Testis (tissue), 2 donors: Measurements from ENCODE around the gene SMG7.

Experiments
- POLR2A ChIP-seq: fragments of 450-650 bp; IDR thresholded peaks from one replicate; pipeline ENCODE4 v1.6.1; 2017; ENCODE audit warnings: antibody characterized with exemption, mild to moderate bottlenecking, moderate library complexity
- TF ChIP-seq, protein P1 (sequence below), 3 experiments: fragments of 450-650 bp in 2 of 3; fragments of 200-600 bp in 1 of 3; sonication (generic) in 1 of 3; IDR thresholded peaks; one replicate each; pipeline ENCODE4 v1.5.1; 2016 to 2019; ENCODE audit warnings: antibody characterized with exemption in 3 of 3, mild to moderate bottlenecking in 2 of 3, moderate library complexity in 1 of 3

DNA sequence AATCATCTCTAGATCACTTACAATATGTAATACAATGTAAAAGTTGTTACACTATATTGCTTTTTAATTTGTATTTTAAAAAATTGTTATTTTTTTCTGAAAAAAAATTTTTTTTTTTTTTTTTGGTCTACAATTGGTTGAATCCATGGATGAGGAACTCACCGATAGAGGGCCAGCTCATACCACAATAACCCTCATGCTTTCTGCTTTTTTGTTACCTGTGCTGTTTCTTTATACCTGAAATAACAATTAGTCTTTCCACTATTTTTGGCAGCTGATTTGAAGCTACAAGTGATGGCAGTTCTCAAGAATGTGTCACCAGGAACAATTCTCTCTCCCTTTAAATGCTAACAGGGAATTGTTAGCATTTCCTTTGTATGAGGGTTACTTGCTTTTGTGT lies 12.0 kb downstream of the SMG7 start:
- TF ChIP-seq, protein P1, sequence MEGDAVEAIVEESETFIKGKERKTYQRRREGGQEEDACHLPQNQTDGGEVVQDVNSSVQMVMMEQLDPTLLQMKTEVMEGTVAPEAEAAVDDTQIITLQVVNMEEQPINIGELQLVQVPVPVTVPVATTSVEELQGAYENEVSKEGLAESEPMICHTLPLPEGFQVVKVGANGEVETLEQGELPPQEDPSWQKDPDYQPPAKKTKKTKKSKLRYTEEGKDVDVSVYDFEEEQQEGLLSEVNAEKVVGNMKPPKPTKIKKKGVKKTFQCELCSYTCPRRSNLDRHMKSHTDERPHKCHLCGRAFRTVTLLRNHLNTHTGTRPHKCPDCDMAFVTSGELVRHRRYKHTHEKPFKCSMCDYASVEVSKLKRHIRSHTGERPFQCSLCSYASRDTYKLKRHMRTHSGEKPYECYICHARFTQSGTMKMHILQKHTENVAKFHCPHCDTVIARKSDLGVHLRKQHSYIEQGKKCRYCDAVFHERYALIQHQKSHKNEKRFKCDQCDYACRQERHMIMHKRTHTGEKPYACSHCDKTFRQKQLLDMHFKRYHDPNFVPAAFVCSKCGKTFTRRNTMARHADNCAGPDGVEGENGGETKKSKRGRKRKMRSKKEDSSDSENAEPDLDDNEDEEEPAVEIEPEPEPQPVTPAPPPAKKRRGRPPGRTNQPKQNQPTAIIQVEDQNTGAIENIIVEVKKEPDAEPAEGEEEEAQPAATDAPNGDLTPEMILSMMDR (IDR thresholded peaks at IDR 0.05): no peak
- no peak for TF ChIP-seq POLR2A
